ENCODE data around the gene CCDC66. TPM values are rescaled to one million over a fixed set of nuclear protein-coding genes. Genes with fewer than 3 reads are reported as not detected.

The CCDC66 gene
- total and polyA plus RNA-seq, 2 of the 8 experiments (the other 6 are each of a cell fraction or from before 2014, with no cell fraction given) = 9.6 to 29.3 TPM

- TF ChIP-seq ATF2 (IDR thresholded peaks at IDR 0.05; ENCODE audit: low read length) = no peak
- TF ChIP-seq HDAC2 (IDR thresholded peaks at IDR 0.05; ENCODE audit: borderline replicate concordance in 1 of 2, low read depth in 2 of 2, low read length in 2 of 2) = no peak
- TF ChIP-seq PHF8 (conservative IDR thresholded peaks at IDR 0.05; ENCODE audit: low read depth, low read length) = no peak
- TF ChIP-seq JUN (IDR thresholded peaks at IDR 0.05; ENCODE audit: low read depth, low read length) = no peak
Observed at GRCh38 chr3:56664823-56665222, 107.8 kb downstream of the CCDC66 start (continued).
